ENCODE data around the gene LOX. TPM values are rescaled to one million over a fixed set of nuclear protein-coding genes. Genes with fewer than 3 reads are reported as not detected.

LOX gene
- total RNA-seq (2022) (3.6 and 8.7 TPM in 2 replicates), Bru-seq, nascent RNA (percentile 39 among the genes with signal in this experiment), BruChase-seq, experiment 1, labeled RNA remaining after a 6-hour chase (percentile 61 among the genes with signal in this experiment), BruChase-seq, experiment 2, labeled RNA remaining after a 2-hour chase (percentile 52 among the genes with signal in this experiment)
- long read RNA-seq, full-length matches to known transcripts, result 3 of 3 reads
- long read RNA-seq, partial matches to known transcripts, result 0 of 3 reads
- long read RNA-seq, other reads (novel, unspliced or antisense), result 0 of 3 reads

DNA sequence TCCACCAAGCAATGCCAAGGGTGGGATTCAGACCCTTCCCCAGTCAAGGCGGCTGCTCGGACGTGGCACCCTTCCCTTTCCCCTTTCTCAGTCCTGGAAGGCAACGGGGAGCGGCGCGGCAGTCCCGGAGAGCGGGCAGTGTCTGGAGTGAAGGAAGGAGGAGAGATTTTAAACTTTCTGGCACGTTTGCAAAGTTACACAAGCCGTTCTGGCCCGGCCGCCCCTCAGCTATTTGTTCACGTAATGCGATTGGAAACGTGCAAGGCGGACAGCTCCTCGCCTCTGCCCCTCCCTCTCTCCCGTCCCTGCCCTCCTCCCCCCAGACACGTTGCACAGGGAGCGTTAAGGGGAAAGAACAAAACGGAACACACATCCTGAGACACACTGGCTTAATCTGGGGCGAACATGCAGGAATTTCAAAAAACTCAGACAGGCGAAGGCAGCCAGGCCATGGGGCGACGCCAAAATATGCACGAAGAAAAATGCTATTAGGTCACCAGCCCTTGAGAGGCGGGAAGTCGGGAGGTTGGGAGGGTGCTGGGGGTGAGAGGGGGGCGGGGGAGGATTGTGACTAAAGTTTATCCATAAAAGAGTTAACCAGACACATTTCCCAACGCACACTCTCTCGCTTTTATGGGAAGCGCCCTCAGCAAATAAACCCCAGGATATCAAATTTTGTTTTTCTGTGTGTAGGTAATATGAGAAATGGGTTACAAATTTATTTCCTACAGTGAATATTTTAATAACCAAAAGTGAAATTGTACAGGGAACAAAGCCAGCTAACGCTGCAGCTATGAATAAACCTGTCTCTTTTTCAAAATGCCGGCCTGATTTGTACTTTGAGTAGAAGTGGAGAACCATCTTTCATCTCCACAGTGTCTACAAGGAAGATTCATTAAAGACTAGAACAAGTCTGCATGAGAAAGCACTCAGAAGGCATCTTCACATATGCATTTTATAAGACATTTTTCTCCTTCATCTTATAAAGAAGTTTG is at the start of gene LOX:
TSS of gene LOX (minus strand) at position 144 of the 995 bp plus-strand sequence. CDS start 274 bp downstream, outside the sequence.
- CTCF ChIA-PET, result interaction anchor here (0.6 to 2.9 kb wide), 7 partner anchors 10 to 117 kb away, joined by 3 to 12 read pairs (median 6); partner anchors contain the start of gene SRFBP1
- peak; percentile 64 for DNase-seq
- Mint-ChIP-seq H3K4me1 (ENCODE audit: low read depth, unreplicated experiment) (peaks cover 26% of the 10 kb centered on the region), H3K27me3 (ENCODE audit: unreplicated experiment) (no peaks in the 10 kb centered on the region), H3K36me3 (ENCODE audit: insufficient read depth, unreplicated experiment) (peaks cover 30% of the 10 kb centered on the region), H3K4me3 (ENCODE audit: low read depth, unreplicated experiment) (peak within 1 kb of the TSS; percentile 100), H3K27ac (ENCODE audit: unreplicated experiment) (peak within 1 kb of the TSS; percentile 94), H3K9me3 (ENCODE audit: low read depth, unreplicated experiment) (no peaks in the 10 kb centered on the region)
- intact Hi-C loops (cut with micrococcal nuclease; ENCODE audit: unreplicated experiment), result no loop called here
- TF ChIP-seq CTCF (IDR thresholded peaks at IDR 0.05; ENCODE audit: unreplicated experiment), result no peak
- BruUV-seq (replicated peaks), result no TSS peak

DNA sequence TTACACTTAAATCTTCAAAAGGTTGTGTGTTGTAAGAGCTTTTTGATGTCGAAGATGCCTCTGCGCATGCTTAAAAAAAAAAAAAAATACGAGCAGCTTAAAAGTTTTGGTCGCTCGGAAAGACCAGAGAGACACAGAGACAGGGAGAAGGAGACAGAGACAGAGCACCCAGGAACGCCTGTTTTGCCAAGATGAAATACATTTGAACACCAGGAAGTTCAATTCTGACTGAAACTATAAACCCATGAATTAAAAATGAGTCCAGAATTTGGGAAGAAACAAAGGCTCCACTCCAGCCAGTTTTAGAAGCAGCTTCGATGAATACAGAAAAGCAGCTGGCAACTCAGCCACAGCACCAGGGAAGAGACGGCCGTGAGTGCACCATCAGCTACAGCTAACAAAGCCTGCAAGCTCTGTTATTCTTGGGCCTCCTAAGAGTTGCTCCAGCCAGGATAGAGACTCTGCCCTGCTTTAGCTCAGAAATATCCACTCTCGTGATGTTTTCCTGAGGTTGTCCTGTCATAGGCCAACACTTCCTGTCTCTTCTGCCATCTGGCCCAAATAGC is 48.8 kb upstream of the LOX start:
- no peak overlapping the region for H3K4me3 Mint-ChIP-seq (ENCODE audit: low read depth, unreplicated experiment)
- H3K27ac Mint-ChIP-seq (ENCODE audit: unreplicated experiment), result no peak overlapping the region
- CTCF ChIA-PET, result interaction anchor here (0.7 kb wide), 1 partner anchor 178 kb away, joined by 4 read pairs; no protein-coding TSS in a partner anchor
- no peak for DNase-seq
- no peaks in the 10 kb centered on the region for H3K36me3 Mint-ChIP-seq (ENCODE audit: insufficient read depth, unreplicated experiment)
- TF ChIP-seq CTCF (IDR thresholded peaks at IDR 0.05; ENCODE audit: unreplicated experiment), result no peak
- H3K4me1 Mint-ChIP-seq (ENCODE audit: low read depth, unreplicated experiment), result peaks cover 6% of the 10 kb centered on the region
- no peaks in the 10 kb centered on the region for H3K27me3 Mint-ChIP-seq (ENCODE audit: unreplicated experiment)
- intact Hi-C loops (cut with micrococcal nuclease; ENCODE audit: unreplicated experiment), result no loop called here
- H3K9me3 Mint-ChIP-seq (ENCODE audit: low read depth, unreplicated experiment), result no peaks in the 10 kb centered on the region
- no TSS peak for BruUV-seq (replicated peaks)

- no peak overlapping the region for H3K27ac Mint-ChIP-seq (ENCODE audit: unreplicated experiment)
- H3K9me3 Mint-ChIP-seq (ENCODE audit: low read depth, unreplicated experiment), result no peaks in the 10 kb centered on the region
- H3K4me3 Mint-ChIP-seq (ENCODE audit: low read depth, unreplicated experiment), result no peak overlapping the region
- intact Hi-C loops (cut with micrococcal nuclease; ENCODE audit: unreplicated experiment), result no loop called here
- no peaks in the 10 kb centered on the region for H3K36me3 Mint-ChIP-seq (ENCODE audit: insufficient read depth, unreplicated experiment)
- CTCF ChIA-PET, result no interaction called here
- H3K4me1 Mint-ChIP-seq (ENCODE audit: low read depth, unreplicated experiment), result peaks cover 6% of the 10 kb centered on the region
- no peaks in the 10 kb centered on the region for H3K27me3 Mint-ChIP-seq (ENCODE audit: unreplicated experiment)
- no TSS peak for BruUV-seq (replicated peaks)
- DNase-seq, result no peak
- no peak for TF ChIP-seq CTCF (IDR thresholded peaks at IDR 0.05; ENCODE audit: unreplicated experiment)
Measured at GRCh38 chr5:122126177-122126755, 48.2 kb upstream of the LOX start.

DNA sequence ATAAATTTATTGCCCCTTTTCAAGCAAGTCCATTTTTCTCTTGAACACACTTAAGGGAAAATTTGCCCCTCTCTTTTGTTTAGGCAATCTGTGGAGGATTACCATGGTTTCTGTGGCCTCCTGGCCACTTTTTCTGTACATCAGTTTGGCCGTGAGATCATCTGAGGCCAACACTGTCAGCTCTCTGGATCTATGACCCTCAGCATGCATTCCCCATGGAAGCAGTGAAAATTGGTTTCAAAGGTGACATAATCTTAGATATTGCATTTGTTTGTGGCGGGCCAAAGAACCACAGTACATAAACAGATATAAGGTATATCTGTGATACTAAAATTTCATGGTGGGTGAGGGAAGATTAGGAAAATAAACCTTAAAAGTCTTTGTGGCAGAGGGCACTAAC is 46.7 kb upstream of the LOX start:
- H3K4me3 Mint-ChIP-seq (ENCODE audit: low read depth, unreplicated experiment), result no peak overlapping the region
- BruUV-seq (replicated peaks), result no TSS peak
- CTCF ChIA-PET, result no interaction called here
- H3K36me3 Mint-ChIP-seq (ENCODE audit: insufficient read depth, unreplicated experiment), result no peaks in the 10 kb centered on the region
- intact Hi-C loops (cut with micrococcal nuclease; ENCODE audit: unreplicated experiment), result no loop called here
- DNase-seq, result no peak
- H3K4me1 Mint-ChIP-seq (ENCODE audit: low read depth, unreplicated experiment), result peaks cover 6% of the 10 kb centered on the region
- no peaks in the 10 kb centered on the region for H3K9me3 Mint-ChIP-seq (ENCODE audit: low read depth, unreplicated experiment)
- H3K27ac Mint-ChIP-seq (ENCODE audit: unreplicated experiment), result no peak overlapping the region
- no peak for TF ChIP-seq CTCF (IDR thresholded peaks at IDR 0.05; ENCODE audit: unreplicated experiment)
- H3K27me3 Mint-ChIP-seq (ENCODE audit: unreplicated experiment), result no peaks in the 10 kb centered on the region

Data from Calu3 (cell line).